PFSK-1 (cell line): Measurements from ENCODE around the gene STRA6.

Source experiments
- FOXP2 ChIP-seq: optimal IDR thresholded peaks from 2 replicates; pipeline ENCODE3; 2011; ENCODE audit warnings: borderline replicate concordance, control low read depth, inconsistent platforms; ENCODE audit not compliant: insufficient read depth; ENCODE audit errors: extremely low read length, extremely low read depth
- POLR2AphosphoS5 ChIP-seq: IDR thresholded peaks from 2 replicates; pipeline ENCODE4 v1.6.1; 2012; ENCODE audit warnings: low read depth, mild to moderate bottlenecking, control low read depth, low read length, moderate library complexity
- SIN3A ChIP-seq: IDR thresholded peaks from 2 replicates; pipeline ENCODE4 v1.6.1; 2012; ENCODE audit warnings: mild to moderate bottlenecking, low read length, moderate library complexity, borderline replicate concordance; ENCODE audit not compliant: insufficient read depth
- TAF1 ChIP-seq: IDR thresholded peaks from 2 replicates; pipeline ENCODE4 v1.6.1; 2012; ENCODE audit warnings: low read length, control low read depth, borderline replicate concordance; ENCODE audit not compliant: insufficient read depth
- TF ChIP-seq, protein P1 (sequence below), 2 experiments: IDR thresholded peaks; 2 replicates each; pipeline versions ENCODE4 v1.6.1 to v1.8.0; 2011 to 2012; ENCODE audit warnings: low read depth in 2 of 2, low read length in 2 of 2, control low read depth in 1 of 2, inconsistent platforms in 1 of 2, mild to moderate bottlenecking in 1 of 2, moderate library complexity in 1 of 2; ENCODE audit not compliant: insufficient read depth in 1 of 2

GRCh38 chr15:74239051-74239705 lies 36.6 kb upstream of the STRA6 start:
- no peak for TF ChIP-seq TAF1
- no peak for TF ChIP-seq POLR2AphosphoS5
- TF ChIP-seq, protein P1, sequence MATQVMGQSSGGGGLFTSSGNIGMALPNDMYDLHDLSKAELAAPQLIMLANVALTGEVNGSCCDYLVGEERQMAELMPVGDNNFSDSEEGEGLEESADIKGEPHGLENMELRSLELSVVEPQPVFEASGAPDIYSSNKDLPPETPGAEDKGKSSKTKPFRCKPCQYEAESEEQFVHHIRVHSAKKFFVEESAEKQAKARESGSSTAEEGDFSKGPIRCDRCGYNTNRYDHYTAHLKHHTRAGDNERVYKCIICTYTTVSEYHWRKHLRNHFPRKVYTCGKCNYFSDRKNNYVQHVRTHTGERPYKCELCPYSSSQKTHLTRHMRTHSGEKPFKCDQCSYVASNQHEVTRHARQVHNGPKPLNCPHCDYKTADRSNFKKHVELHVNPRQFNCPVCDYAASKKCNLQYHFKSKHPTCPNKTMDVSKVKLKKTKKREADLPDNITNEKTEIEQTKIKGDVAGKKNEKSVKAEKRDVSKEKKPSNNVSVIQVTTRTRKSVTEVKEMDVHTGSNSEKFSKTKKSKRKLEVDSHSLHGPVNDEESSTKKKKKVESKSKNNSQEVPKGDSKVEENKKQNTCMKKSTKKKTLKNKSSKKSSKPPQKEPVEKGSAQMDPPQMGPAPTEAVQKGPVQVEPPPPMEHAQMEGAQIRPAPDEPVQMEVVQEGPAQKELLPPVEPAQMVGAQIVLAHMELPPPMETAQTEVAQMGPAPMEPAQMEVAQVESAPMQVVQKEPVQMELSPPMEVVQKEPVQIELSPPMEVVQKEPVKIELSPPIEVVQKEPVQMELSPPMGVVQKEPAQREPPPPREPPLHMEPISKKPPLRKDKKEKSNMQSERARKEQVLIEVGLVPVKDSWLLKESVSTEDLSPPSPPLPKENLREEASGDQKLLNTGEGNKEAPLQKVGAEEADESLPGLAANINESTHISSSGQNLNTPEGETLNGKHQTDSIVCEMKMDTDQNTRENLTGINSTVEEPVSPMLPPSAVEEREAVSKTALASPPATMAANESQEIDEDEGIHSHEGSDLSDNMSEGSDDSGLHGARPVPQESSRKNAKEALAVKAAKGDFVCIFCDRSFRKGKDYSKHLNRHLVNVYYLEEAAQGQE (IDR thresholded peaks at IDR 0.05; ENCODE audit: insufficient read depth in 1 of 2, low read depth in 2 of 2, low read length in 2 of 2), result no peak
- no peak for TF ChIP-seq SIN3A
- TF ChIP-seq FOXP2, result no peak
